Measurements from ENCODE around the gene KCTD2.
A peak's percentile ranks its signal among the peaks of the same experiment; 100 is the strongest.
"Not testable (repeated sequence)": the region's sequence is repeated elsewhere in the genome, so short reads cannot be mapped to it uniquely, and the experiment has no call there.

The KCTD2 gene

DNA sequence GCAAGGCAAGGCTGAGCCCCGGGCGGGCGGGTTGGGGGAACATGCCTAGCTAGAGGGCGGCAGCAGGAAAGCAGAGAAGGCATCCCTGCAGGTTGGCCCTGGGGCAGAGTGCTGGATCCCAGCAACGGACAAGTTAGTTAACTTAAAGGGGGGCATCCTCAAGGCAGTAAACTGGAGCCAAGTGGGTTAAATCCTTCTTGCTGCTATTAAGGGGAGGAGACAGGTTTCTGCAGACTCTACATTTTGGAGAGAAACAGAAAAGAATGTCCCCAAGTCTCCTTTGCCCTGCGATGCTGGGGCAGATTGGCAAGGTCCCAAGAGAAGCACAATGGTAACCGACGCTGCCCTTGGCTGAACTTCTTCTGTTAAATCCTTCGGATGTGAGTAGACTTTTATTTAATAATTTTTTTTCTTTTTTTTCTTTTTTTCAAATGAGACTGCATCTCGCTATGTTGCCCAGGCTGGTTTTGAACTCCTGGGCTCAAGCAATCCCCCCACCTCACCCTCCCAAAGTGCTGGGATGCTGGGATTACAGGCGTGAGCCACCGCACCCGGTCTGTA is 14.2 kb upstream of the KCTD2 start:
- DNase-seq (ENCODE audit: low read depth): no peak
- H3K4me3 ChIP-seq (ENCODE audit: control insufficient read depth, low read depth, low read length): peak overlapping the region; percentile 67

DNA sequence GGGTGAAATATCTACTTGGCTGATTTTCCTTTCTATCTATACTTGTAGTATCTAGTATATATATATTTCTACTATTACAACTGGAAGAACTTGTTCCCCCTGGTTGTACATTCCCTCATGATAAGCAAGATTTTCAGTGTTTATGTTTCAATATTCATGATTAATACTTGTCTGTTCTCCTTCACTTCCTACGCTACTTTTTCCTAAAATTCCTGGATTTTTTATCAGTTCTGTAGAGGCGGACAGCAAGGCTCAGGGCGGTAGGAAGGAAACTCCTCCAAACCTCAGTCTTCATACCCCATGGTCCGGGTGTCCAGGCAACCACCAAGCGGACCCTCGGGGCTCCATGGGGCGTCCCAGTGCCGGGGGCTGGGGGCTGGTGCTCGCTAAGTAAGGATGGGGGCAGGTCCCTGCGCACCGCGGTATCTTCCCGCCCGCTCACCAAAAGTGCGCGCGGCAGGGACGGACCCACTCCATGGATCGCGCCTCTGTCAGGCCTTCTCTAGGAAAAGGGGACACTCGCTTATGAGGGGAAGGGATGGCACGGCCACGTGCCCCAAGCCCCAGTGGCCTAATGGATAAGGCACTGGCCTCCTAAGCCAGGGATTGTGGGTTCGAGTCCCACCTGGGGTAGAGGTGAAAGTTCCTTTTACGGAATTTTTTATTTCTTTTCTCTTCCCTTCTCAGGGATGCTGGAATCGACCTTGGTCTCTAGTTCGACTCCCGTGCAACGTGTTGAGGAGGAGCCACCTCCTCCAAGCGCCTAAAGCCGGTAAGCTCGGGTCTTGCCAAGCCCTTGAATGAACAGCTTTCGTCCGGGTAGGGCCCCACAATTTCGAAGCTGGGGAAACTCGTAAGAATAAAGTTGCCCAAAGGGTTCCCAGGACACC is 13.4 kb upstream of the KCTD2 start:
- peak overlapping the region; percentile 67 for H3K4me3 ChIP-seq (ENCODE audit: control insufficient read depth, low read depth, low read length)
- DNase-seq (ENCODE audit: low read depth): peak; percentile 71
- TF ChIP-seq, protein P1, sequence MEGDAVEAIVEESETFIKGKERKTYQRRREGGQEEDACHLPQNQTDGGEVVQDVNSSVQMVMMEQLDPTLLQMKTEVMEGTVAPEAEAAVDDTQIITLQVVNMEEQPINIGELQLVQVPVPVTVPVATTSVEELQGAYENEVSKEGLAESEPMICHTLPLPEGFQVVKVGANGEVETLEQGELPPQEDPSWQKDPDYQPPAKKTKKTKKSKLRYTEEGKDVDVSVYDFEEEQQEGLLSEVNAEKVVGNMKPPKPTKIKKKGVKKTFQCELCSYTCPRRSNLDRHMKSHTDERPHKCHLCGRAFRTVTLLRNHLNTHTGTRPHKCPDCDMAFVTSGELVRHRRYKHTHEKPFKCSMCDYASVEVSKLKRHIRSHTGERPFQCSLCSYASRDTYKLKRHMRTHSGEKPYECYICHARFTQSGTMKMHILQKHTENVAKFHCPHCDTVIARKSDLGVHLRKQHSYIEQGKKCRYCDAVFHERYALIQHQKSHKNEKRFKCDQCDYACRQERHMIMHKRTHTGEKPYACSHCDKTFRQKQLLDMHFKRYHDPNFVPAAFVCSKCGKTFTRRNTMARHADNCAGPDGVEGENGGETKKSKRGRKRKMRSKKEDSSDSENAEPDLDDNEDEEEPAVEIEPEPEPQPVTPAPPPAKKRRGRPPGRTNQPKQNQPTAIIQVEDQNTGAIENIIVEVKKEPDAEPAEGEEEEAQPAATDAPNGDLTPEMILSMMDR (IDR thresholded peaks at IDR 0.05; ENCODE audit: control insufficient read depth, insufficient read depth, low read depth, low read length, missing control alignments): no peak

More for the DNA sequence above, 14.2 kb upstream of the KCTD2 start:
- TF ChIP-seq, protein P1 (IDR thresholded peaks at IDR 0.05; ENCODE audit: control insufficient read depth, insufficient read depth, low read depth, low read length, missing control alignments): no peak

DNA sequence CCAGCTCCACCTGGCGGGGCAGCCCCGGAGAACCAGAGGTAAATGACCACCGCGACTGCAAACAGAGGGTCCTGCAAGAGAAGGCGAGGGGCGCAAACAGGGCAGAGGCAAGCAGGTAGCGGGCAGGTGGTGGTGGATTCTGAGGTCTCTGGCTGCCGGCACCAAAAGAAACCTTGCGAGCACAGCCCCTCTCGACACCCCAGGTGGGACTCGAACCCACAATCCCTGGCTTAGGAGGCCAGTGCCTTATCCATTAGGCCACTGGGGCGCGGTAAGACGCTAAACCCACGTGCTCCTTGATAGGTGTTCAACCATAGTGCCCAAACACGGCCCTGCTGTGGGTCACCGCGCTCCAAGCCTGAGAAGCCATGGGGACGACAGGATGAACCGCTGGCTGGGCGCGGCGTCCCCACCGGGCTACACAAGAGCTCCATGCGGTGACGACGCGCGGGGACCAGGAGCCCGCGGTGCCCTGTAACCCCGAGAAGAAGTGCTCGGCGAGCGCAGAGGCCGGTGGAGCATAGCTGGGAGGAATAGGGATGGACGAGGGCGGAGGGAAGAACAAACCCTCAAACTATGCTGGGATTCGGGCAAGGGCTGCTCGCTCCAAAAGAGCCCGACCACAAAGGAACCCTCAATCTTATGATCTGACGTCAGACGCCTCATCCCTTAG is 12.7 kb upstream of the KCTD2 start:
- peak overlapping the region; percentile 67 for H3K4me3 ChIP-seq (ENCODE audit: control insufficient read depth, low read depth, low read length)
- TF ChIP-seq, protein P1 (IDR thresholded peaks at IDR 0.05; ENCODE audit: control insufficient read depth, insufficient read depth, low read depth, low read length, missing control alignments): peak; percentile 25
- DNase-seq (ENCODE audit: low read depth): no peak

- H3K4me3 ChIP-seq (ENCODE audit: control insufficient read depth, low read depth, low read length): no peak overlapping the region
- TF ChIP-seq, protein P1 (IDR thresholded peaks at IDR 0.05; ENCODE audit: control insufficient read depth, insufficient read depth, low read depth, low read length, missing control alignments): no peak
- DNase-seq (ENCODE audit: low read depth): no peak
Measured at GRCh38 chr17:75036643-75037268, 10.3 kb upstream of the KCTD2 start.

DNA sequence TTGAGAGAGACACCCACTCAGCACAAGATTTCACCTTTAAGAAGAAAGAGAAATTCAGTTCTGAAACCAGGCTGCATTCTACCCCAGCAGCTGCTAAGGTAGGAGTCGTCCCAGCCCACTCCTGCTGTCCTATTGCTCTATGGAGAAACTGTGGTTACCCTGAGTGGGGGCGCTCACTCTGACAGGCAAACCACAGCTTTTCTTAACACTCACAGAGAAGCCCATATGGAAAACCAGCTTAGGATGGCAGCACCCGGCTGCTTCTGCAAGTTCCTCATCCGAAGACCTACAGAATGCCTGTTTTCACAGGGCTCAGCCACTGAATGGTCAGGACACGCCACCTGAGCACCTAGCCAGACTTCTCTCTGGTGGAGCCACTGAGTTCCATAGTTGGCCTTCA is 7.8 kb upstream of the KCTD2 start:
- TF ChIP-seq, protein P1 (IDR thresholded peaks at IDR 0.05; ENCODE audit: control insufficient read depth, insufficient read depth, low read depth, low read length, missing control alignments): no peak
- H3K4me3 ChIP-seq (ENCODE audit: control insufficient read depth, low read depth, low read length): no peak overlapping the region
- no peak for DNase-seq (ENCODE audit: low read depth)

- H3K4me3 ChIP-seq (ENCODE audit: control insufficient read depth, low read depth, low read length): no peak overlapping the region
- DNase-seq (ENCODE audit: low read depth): no peak
- TF ChIP-seq, protein P1 (IDR thresholded peaks at IDR 0.05; ENCODE audit: control insufficient read depth, insufficient read depth, low read depth, low read length, missing control alignments): no peak
Measured at GRCh38 chr17:75041656-75042280, 5.3 kb upstream of the KCTD2 start.

- not testable (repeated sequence) for H3K4me3 ChIP-seq (ENCODE audit: control insufficient read depth, low read depth, low read length); DNase-seq (ENCODE audit: low read depth)
Measured at GRCh38 chr17:75043789-75044188, 3.2 kb upstream of the KCTD2 start.
